Measurements from ENCODE around the gene PAK3.

PAK3 gene

GRCh38 chrX:111265486-111265885, 169.5 kb downstream of the PAK3 start:
- DNase-seq: no peak

- no peak for DNase-seq
Measured at GRCh38 chrX:111268506-111268905, 172.5 kb downstream of the PAK3 start.

GRCh38 chrX:111270339-111270738, 174.3 kb downstream of the PAK3 start, which contains the start of gene CAPN6:
TSS of gene CAPN6 (minus strand) at chrX:111270483. CDS start at chrX:111263936, 6,547 bp downstream.
- no peak for DNase-seq

Measured in NCI-H748 treated with DMSO at 0.1 percent for 48 hours (cell line).